ENCODE data around the gene OLFM3.

The OLFM3 gene

GRCh38 chr1:101841824-101842223 is 154.9 kb downstream of the OLFM3 start:
- no peak for DNase-seq

GRCh38 chr1:101835988-101836387 is 160.7 kb downstream of the OLFM3 start:
- no peak for DNase-seq

GRCh38 chr1:101833312-101833711 is 163.4 kb downstream of the OLFM3 start:
- DNase-seq, result no peak

GRCh38 chr1:101826416-101826815 is 170.3 kb downstream of the OLFM3 start:
- DNase-seq, result no peak

- no peak for DNase-seq
Observed at GRCh38 chr1:101820071-101820470, 176.7 kb downstream of the OLFM3 start.

GRCh38 chr1:101816262-101816661 is 180.5 kb downstream of the OLFM3 start:
- no peak for DNase-seq

- DNase-seq, result no peak
Observed at GRCh38 chr1:101798417-101798816, 198.3 kb downstream of the OLFM3 start.

- no peak for DNase-seq
Observed at GRCh38 chr1:101797722-101798121, 199.0 kb downstream of the OLFM3 start.

GRCh38 chr1:101781201-101781831 is 215.4 kb downstream of the OLFM3 start:
- DNase-seq, result peak; percentile 65

- DNase-seq, result no peak
Observed at GRCh38 chr1:101769520-101769919, 227.2 kb downstream of the OLFM3 start.

- no peak for DNase-seq
Observed at GRCh38 chr1:101757985-101758384, 238.7 kb downstream of the OLFM3 start.

GRCh38 chr1:101756411-101756810 is 240.3 kb downstream of the OLFM3 start:
- DNase-seq, result no peak
